Esophagus muscularis mucosa (tissue), 4 donors: Measurements from ENCODE around the gene BOC. TPM values are rescaled to one million over a fixed set of nuclear protein-coding genes. Genes with fewer than 3 reads are reported as not detected.
A peak's percentile ranks its signal among the peaks of the same experiment; 100 is the strongest.

Experiments used
- DNase-seq: peaks from one replicate; pipeline ENCODE4 v3.0.0-alpha.2; 2017; ENCODE audit errors: extremely low spot score
- H3K27ac ChIP-seq, 4 donors: fragments of 200-600 bp; sonication (generic); replicated peaks in 1 of 4; 1 replicate in 3 of 4; 2 replicates in 1 of 4; pipeline ENCODE4 v1.5.1; 2016 to 2019; ENCODE audit warnings: mild to moderate bottlenecking in 1 of 4
- H3K27me3 ChIP-seq, 4 donors: fragments of 200-600 bp; sonication (generic); one replicate each; pipeline versions ENCODE4 v1.5.1 to v1.6.0; 2016 to 2019
- H3K36me3 ChIP-seq, 4 donors: fragments of 200-600 bp; sonication (generic); one replicate each; pipeline ENCODE4 v1.5.1; 2016 to 2019
- H3K4me1 ChIP-seq, 4 donors: fragments of 200-600 bp; sonication (generic); one replicate each; pipeline ENCODE4 v1.5.1; 2016 to 2019
- H3K4me3 ChIP-seq, 4 donors: fragments of 200-600 bp; sonication (generic); 1 replicate in 2 of 4; 2 replicates in 2 of 4; pipeline ENCODE4 v1.5.1; 2016 to 2019; ENCODE audit warnings: mild to moderate bottlenecking in 4 of 4, moderate library complexity in 1 of 4
- H3K9me3 ChIP-seq, 4 donors: fragments of 200-600 bp; sonication (generic); 1 replicate in 3 of 4; 2 replicates in 1 of 4; pipeline ENCODE4 v1.5.1; 2016 to 2019
- EP300 ChIP-seq: sonication (generic); formaldehyde crosslinking; IDR thresholded peaks from one replicate; pipeline ENCODE4 v1.6.1; 2017; ENCODE audit warnings: antibody characterized with exemption
- POLR2A ChIP-seq: fragments of 450-650 bp; IDR thresholded peaks from one replicate; pipeline ENCODE4 v1.6.1; 2017; ENCODE audit warnings: antibody characterized with exemption, moderate library complexity, mild to moderate bottlenecking, low read depth
- POLR2AphosphoS5 ChIP-seq, 2 donors: sonication (generic); formaldehyde crosslinking; IDR thresholded peaks; one replicate each; pipeline ENCODE4 v1.6.1; 2017; ENCODE audit warnings: antibody characterized with exemption in 2 of 2
- WGBS: methylation state at CpG from one replicate; pipeline ENCODE4 v1.1.5; 2018; 5-methylcytosine and 5-hydroxymethylcytosine counted together
- intact Hi-C: fragments of 100-400 bp; cut with DNase I; formaldehyde crosslinking; loops from one replicate; pipeline ENCODE4 v1.15.1; 2023
- total RNA-seq, 4 donors: library from RNA; depleted of rRNA; stranded (reverse); fragments of >200 nt; gene quantifications; one replicate each; pipeline versions ENCODE4 v1.1.0 to v1.2.1, GENCODE V29; 2016
- TF ChIP-seq, protein P1 (sequence below), 3 experiments: fragments of 200-600 bp in 2 of 3; fragments of 450-650 bp in 1 of 3; sonication (generic) in 2 of 3; IDR thresholded peaks; one replicate each; pipeline ENCODE4 v1.5.1; 2017 to 2019; ENCODE audit warnings: antibody characterized with exemption in 3 of 3, mild to moderate bottlenecking in 2 of 3, moderate library complexity in 1 of 3

BOC gene
- total RNA-seq, 4 donors from 2014 or later: 87.2 to 119 (median 90.8) TPM

DNA sequence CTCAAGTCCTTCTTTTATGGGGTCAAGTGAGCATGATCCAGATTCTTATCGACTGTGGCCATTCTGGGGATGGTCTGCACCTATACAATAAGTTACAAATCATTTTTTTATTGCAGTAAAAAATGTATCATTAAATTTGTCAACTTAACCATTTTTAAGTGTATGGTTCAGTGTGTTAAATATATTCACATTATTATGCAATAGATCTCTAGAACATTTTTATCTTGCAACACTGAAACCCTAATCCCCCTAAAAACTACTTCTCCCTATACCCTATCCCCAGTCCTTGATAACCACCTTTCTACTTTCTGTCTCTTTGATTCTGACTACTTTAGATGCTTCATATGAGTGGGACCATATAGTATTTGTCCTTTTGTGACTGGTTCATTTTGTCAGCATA, 10.4 kb upstream of the BOC start:
- TF ChIP-seq POLR2A: no peak
- TF ChIP-seq POLR2AphosphoS5 (IDR thresholded peaks at IDR 0.05): no peak
- TF ChIP-seq, protein P1, sequence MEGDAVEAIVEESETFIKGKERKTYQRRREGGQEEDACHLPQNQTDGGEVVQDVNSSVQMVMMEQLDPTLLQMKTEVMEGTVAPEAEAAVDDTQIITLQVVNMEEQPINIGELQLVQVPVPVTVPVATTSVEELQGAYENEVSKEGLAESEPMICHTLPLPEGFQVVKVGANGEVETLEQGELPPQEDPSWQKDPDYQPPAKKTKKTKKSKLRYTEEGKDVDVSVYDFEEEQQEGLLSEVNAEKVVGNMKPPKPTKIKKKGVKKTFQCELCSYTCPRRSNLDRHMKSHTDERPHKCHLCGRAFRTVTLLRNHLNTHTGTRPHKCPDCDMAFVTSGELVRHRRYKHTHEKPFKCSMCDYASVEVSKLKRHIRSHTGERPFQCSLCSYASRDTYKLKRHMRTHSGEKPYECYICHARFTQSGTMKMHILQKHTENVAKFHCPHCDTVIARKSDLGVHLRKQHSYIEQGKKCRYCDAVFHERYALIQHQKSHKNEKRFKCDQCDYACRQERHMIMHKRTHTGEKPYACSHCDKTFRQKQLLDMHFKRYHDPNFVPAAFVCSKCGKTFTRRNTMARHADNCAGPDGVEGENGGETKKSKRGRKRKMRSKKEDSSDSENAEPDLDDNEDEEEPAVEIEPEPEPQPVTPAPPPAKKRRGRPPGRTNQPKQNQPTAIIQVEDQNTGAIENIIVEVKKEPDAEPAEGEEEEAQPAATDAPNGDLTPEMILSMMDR (IDR thresholded peaks at IDR 0.05): no peak
- no peak for TF ChIP-seq EP300
- H3K9me3 ChIP-seq: no peaks in the 10 kb centered on the region
- H3K27ac ChIP-seq: no peak overlapping the region
- H3K36me3 ChIP-seq: no peaks in the 10 kb centered on the region
- intact Hi-C loops: no loop called here
- no peaks in the 10 kb centered on the region for H3K27me3 ChIP-seq
- no peak overlapping the region for H3K4me3 ChIP-seq
- DNase-seq: no peak
- no peaks in the 10 kb centered on the region for H3K4me1 ChIP-seq
- 89% methylated on average over 1 of the region's 1 CpG for WGBS

DNA sequence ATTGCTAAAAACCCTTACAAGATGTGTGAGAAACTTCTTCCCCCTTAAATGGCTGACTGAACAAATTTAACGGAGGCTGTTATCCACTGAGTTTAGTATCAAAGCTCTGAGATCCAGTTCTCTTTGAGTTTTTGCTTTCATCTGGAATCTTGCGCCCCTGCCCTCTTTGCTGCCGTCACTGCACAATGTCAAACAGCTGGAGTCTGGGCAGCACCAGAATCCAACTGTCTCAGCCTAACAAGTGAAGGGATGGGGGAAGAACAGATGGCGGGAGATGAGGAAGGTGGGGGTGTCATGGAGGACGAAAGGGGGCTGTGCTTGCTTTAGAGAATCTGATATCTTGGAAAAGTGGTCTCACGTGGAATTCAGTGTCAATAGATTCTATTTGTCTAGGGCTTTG, 7.0 kb upstream of the BOC start:
- no peaks in the 10 kb centered on the region for H3K9me3 ChIP-seq
- peaks cover 0 to 2% (median under 1%) of the 10 kb centered on the region in 4 donors for H3K4me1 ChIP-seq
- 87% methylated on average over 6 of the region's 6 CpGs for WGBS
- no peaks in the 10 kb centered on the region for H3K27me3 ChIP-seq
- TF ChIP-seq POLR2A (no peak), EP300 (no peak), POLR2AphosphoS5 (IDR thresholded peaks at IDR 0.05) (no peak)
- TF ChIP-seq, protein P1 (IDR thresholded peaks at IDR 0.05): no peak
- intact Hi-C loops: no loop called here
- no peak overlapping the region for H3K4me3 ChIP-seq
- H3K36me3 ChIP-seq: no peaks in the 10 kb centered on the region
- peak; percentile 57 for DNase-seq
- no peak overlapping the region for H3K27ac ChIP-seq

DNA sequence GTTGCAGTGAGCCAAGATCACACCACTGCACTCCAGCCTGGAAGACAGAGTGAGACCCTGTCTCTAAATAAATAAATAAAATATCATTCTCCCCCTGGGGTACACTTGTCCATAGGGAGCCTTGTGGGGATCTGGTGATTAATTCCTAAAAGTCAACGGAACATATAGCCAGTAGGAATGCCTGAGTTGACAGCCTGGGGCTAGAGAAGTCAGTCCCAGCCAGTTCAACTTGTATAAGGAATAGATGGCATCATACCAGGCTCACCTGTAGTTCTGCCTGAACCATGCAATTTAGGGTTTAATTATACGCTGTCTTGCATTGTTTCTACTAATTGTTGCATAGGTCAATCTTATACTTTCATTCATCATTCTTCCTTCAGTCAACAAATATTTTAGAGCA, 5.9 kb upstream of the BOC start:
- H3K36me3 ChIP-seq: no peaks in the 10 kb centered on the region
- DNase-seq: peak; percentile 21
- intact Hi-C loops: no loop called here
- H3K27me3 ChIP-seq: no peaks in the 10 kb centered on the region
- H3K9me3 ChIP-seq: no peaks in the 10 kb centered on the region
- no peak overlapping the region for H3K4me3 ChIP-seq
- TF ChIP-seq POLR2AphosphoS5 (IDR thresholded peaks at IDR 0.05) (no peak), POLR2A (no peak), EP300 (no peak)
- TF ChIP-seq, protein P1 (IDR thresholded peaks at IDR 0.05): no peak
- H3K27ac ChIP-seq: no peak overlapping the region
- peaks cover 0 to 11% (median 9%) of the 10 kb centered on the region in 4 donors for H3K4me1 ChIP-seq
- WGBS: 96% methylated on average over 2 of the region's 2 CpGs

DNA sequence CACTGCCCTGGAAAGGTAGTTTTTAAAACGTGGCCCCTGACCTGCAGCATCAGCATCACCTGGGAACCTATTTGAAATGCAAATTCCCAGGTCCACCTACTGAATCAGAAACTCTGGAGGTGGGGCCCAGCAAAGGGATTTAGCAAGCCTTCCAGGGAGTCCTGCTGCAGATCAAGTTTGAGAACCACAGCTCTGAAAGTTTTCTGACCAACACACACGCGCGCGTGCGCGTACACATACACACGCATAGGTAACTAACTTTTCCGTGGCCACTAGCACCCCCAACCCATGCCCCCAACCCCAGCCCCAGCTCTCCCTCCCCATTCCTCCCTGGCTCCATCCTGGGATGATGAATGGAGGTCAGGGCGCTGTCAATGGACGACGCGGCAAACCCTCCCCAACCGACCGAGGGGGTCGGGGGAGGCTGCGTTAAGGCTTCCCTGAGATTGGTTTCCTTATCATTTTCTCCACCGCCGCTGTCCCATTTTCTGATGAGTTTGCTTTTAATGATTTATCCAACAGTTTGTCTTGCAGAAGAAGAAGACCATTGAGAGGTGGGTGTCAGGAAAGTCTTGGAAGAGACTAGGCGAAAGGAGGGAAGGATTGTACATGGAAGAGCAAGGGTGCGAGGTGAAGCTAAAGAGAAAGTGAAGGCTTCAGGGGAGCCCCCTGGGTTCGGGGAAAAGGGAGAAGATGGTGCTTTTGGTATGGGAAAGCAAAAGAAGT, 590 bp upstream of the BOC start:
- intact Hi-C loops: loop anchor here (5.0 kb wide), 4 partner anchors 37 to 158 kb away; no protein-coding TSS in a partner anchor
- DNase-seq: peak; percentile 92
- WGBS: 24% methylated on average over 22 of the region's 22 CpGs
- Histone ChIP-seq H3K4me3 (peak overlapping the region; percentile 70 to 97 (median 89)), H3K27ac (peak overlapping the region; percentile 96 to 97 (median 96)), H3K36me3 (no peaks in the 10 kb centered on the region), H3K9me3 (no peaks in the 10 kb centered on the region), H3K4me1 (peaks cover 6 to 44% (median 38%) of the 10 kb centered on the region in 4 donors), H3K27me3 (no peaks in the 10 kb centered on the region)
- TF ChIP-seq POLR2A (no peak), POLR2AphosphoS5 (IDR thresholded peaks at IDR 0.05) (peak in 1 of 2 donors; percentile 23)

DNA sequence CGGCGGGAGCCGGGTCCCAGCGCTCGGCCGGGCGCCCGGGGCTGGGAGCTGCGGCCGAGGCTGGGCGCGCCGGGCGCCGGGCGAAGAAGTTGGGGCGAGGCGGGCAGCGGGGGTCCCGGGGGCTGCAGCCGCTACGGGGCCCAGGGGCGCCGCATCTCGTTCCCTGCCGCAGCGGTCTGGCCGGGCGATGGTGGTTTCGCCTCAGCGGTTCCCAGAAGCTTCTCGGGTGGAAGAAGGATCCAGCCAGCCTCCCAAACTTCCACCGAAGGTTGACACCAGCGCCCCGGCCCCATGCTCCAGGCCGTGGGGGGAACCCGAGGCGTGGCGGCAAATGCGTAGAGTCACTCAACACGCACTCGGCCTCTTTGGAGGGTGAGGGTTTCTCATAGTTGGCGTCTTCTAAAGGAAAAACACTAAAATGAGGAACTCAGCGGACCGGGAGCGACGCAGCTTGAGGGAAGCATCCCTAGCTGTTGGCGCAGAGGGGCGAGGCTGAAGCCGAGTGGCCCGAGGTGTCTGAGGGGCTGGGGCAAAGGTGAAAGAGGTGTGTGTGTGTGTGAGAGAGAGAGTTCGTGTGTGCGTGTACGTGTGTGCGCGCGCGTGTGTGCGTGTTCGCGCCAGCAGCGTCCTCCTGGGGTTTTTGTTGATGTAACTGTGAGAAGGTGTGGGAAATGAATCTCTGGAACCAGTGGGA, 940 bp downstream of the BOC start:
- TF ChIP-seq POLR2AphosphoS5 (IDR thresholded peaks at IDR 0.05) (peak in 1 of 2 donors; percentile 64), POLR2A (no peak)
- intact Hi-C loops: loop anchor here (5.0 kb wide), 4 partner anchors 35 to 160 kb away; no protein-coding TSS in a partner anchor
- peak; percentile 92 for DNase-seq
- H3K9me3 ChIP-seq: no peaks in the 10 kb centered on the region
- peaks cover 6 to 58% (median 52%) of the 10 kb centered on the region in 4 donors for H3K4me1 ChIP-seq
- H3K27me3 ChIP-seq: no peaks in the 10 kb centered on the region
- peak overlapping the region; percentile 70 to 97 (median 89) for H3K4me3 ChIP-seq
- H3K36me3 ChIP-seq: peaks cover 0 to 13% (median 5%) of the 10 kb centered on the region in 4 donors
- H3K27ac ChIP-seq: peak overlapping the region; percentile 96 to 97 (median 96)
- under 1% methylated on average over 24 of the region's 62 CpGs for WGBS
